Astrocyte of the cerebellum (primary cell): Measurements from ENCODE around the gene ARHGAP22.

Source experiments
- DNase-seq: peaks from one replicate; pipeline ENCODE4 v3.0.0-alpha.2; 2011; ENCODE audit warnings: low read depth
- H3K4me3 ChIP-seq: 2 replicates; pipeline ENCODE4 v1.5.1; 2011; ENCODE audit warnings: mild to moderate bottlenecking, low read depth, low read length, moderate library complexity
- CTCF ChIP-seq: IDR thresholded peaks from 2 replicates; pipeline ENCODE4 v1.5.1; 2012; ENCODE audit warnings: low read length, low read depth, moderate library complexity, mild to moderate bottlenecking; ENCODE audit errors: missing control alignments
- in situ Hi-C: cut with HindIII; loops from 2 replicates; pipeline ENCODE4 v1.10.0; 2017; ENCODE audit warnings: low sequenced_read_pairs

Gene ARHGAP22, protein sequence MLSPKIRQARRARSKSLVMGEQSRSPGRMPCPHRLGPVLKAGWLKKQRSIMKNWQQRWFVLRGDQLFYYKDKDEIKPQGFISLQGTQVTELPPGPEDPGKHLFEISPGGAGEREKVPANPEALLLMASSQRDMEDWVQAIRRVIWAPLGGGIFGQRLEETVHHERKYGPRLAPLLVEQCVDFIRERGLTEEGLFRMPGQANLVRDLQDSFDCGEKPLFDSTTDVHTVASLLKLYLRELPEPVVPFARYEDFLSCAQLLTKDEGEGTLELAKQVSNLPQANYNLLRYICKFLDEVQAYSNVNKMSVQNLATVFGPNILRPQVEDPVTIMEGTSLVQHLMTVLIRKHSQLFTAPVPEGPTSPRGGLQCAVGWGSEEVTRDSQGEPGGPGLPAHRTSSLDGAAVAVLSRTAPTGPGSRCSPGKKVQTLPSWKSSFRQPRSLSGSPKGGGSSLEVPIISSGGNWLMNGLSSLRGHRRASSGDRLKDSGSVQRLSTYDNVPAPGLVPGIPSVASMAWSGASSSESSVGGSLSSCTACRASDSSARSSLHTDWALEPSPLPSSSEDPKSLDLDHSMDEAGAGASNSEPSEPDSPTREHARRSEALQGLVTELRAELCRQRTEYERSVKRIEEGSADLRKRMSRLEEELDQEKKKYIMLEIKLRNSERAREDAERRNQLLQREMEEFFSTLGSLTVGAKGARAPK

GRCh38 chr10:48604991-48605508 lies at the start of gene ARHGAP22:
Gene ARHGAP22, minus strand, starts transcription at chr10:48605073. Its CDS starts 277 bp downstream, at chr10:48604796.
- in situ Hi-C loops, result no loop called here
- no peak for TF ChIP-seq CTCF
- DNase-seq, result no peak
- H3K4me3 ChIP-seq, result peak within 1 kb of the TSS; percentile 73

DNA sequence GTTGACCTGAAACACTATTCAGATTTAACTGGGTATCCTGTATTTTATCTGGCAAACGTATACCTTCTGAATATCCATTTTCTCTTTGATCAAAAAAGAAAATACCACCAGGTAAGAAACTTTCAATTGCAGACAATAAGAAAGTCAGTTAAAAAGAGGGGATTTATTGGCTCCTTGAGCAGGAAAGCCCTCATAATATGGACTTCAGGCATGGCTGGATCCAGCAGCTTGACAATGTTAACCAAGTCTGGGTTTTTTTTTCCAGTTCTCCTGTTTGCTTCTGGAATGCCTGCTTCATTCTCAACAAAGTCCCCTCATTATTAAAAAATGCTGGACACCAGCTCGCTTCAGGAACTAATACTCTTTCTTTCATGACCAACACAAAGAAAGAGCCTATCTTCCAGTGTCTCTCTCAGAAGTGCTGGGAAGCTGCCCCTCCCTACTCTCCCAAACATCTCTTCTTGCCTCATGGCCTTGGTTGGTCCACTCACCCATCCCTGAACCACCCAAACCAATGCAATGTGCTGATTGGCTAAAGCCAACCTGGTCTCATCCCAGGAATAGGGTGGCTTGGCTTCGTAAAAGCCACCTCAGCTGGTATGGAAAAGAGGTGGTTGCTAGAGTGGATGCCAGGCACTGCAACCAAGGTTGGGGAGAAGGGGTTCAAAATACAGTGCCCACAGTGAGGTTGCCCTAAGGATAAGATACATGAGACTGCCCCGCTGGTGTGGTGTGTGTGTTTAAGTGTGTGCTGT lies 49.2 kb upstream of the ARHGAP22 start:
- H3K4me3 ChIP-seq, result no peak overlapping the region
- DNase-seq, result no peak
- no peak for TF ChIP-seq CTCF
- in situ Hi-C loops, result no loop called here

- DNase-seq, result no peak
- no peak overlapping the region for H3K4me3 ChIP-seq
- in situ Hi-C loops, result no loop called here
- no peak for TF ChIP-seq CTCF
Observed at GRCh38 chr10:48653347-48653746, 48.5 kb upstream of the ARHGAP22 start.

DNA sequence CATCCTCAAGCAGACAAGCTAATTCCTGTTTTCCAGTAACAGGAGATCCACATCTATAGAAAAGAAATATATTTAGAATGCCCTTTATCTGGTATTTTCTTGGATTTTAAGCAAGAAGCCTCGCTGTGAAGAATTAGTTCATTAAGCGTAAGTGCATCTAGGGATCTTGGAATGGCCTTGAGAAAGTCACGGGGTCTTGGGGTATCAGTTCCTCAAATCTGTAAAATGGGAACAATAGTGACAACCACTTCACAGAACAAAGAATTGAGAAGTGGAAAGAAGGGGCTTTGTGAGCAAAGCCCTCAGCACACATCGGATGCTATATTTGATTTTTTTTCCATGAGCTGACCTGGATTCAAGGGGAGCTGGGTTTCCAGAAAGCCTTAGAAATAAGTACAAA lies 47.5 kb upstream of the ARHGAP22 start:
- no peak for DNase-seq
- TF ChIP-seq CTCF, result no peak
- in situ Hi-C loops, result no loop called here
- H3K4me3 ChIP-seq, result no peak overlapping the region

DNA sequence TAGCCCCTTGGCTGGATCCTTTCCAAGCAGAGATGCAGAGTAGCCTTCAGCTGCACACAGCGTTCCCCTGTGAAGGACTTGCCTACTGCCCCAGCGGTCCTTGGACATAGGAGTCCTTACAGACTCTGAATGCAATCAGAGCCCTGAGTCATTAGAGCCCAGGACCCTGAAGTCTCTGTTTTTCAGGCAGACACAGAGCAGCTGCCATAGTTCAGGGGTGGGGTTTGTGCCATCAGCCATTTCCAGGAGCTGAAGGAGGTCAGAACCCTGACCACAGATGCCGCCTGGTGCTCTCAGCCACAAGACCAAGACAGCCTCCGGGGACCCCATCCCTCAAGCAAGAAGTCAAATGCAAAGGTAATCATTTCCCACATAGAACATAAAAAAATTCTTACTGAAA lies 47.0 kb upstream of the ARHGAP22 start:
- no peak for TF ChIP-seq CTCF
- in situ Hi-C loops, result no loop called here
- H3K4me3 ChIP-seq, result no peak overlapping the region
- DNase-seq, result no peak

DNA sequence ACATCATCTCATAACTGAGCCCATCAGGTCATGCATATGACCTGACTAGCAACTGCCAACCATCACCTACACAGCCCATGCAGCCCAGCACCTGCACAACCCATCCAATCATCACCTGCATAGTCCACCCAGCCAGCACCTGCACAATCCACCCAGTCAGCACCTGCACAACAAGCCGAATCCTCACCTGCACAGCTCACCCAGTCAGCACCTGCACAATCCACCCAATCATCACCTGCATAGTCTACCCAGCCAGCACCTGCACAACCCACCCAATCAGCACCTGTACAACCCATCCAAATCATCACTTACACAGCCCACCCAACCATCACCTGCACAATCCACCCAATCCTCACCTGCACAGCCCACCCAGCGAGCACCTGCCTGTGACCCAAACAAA lies 46.4 kb upstream of the ARHGAP22 start:
- H3K4me3 ChIP-seq, result no peak overlapping the region
- no peak for TF ChIP-seq CTCF
- in situ Hi-C loops, result no loop called here
- DNase-seq, result no peak
